Measurements from ENCODE around the gene CD207. TPM values are rescaled to one million over a fixed set of nuclear protein-coding genes. Genes with fewer than 3 reads are reported as not detected.
"Not testable (repeated sequence)": the region's sequence is repeated elsewhere in the genome, so short reads cannot be mapped to it uniquely, and the experiment has no call there.

Gene CD207
- total RNA-seq, 1 donor from 2014 or later = 0.96 TPM

DNA sequence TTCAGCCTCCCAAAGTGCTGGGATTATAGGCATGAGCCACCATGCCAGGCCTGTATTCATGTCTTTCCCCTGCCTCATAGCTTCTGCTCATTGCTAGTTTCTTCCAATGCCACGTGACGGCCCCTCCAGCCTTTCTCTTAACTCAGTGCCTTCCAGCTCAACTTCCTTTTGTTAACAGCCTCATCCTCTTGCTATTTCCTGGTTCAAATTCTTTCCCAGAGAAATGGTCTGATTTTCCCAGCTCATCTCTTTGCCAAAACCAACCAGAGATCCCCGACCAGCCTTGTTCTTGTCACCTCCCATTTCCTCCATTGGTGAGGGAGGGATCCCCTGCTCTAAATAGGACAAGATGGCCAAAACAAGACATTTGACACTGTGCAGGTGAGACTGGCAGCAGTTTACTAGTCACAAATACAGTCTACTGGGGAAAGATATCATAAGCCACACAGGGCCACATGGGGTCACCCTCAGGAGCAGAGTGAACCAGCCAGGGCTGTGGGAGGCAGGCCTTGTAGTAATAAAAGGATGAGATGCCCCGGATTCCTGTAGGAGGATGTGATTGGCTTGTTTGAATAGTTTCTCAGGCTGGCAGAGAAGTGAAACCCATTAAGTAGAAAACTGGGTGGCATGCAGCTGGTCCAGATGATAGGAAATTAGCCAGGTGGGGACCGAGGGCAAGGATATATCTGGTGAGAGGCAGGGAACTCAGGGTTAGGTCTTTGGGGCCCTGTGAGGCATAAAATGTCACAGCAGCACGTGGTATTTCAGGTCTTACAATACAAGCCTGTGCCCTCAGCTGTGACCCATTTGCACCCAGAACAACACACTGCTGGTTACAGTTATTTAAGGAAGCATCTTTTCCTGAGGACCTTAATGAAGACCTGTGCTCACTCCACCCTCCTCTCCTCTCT, 6.4 kb downstream of the CD207 start:
- peak; percentile 7 for DNase-seq (ENCODE audit: low spot score)

DNA sequence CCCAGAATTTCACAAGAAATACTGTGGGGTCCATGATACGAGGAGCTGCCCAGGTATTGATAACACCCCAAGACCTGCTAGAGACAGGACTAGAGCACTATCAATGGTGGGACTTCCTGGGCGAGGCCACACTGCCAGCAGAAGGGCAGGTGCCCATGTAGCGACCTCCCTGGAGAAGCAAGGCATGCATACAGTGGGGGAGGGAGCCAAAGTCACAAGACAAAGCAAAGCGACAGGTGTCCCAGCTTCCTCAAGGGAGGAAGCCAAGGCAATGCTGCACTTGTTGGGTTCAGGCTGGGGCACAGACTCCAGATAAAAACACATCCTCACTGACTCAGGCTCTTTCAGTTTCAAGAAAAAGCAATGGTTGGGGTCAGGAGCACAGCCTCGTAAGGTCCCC, 7.5 kb downstream of the CD207 start:
- no peak for DNase-seq (ENCODE audit: low spot score)

DNA sequence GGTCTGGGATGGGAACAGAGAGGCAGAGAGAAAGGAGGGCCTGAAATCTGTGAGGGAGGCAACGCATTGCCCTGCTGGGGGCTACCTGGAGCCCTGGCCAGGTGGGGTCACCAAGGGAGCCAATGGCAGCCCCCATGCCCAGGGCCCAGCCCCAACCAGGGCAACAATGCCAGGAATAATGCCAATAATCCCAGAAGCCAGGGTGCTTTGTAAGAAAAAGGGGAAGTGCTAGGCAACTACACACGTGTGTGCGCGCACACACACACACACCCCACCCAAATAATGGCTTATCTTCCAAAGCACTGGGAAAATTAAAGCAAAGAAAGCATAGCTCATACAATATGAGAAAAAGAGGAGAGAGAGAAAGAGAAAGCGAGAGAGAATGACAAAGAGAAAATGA, 8.2 kb downstream of the CD207 start:
- DNase-seq (ENCODE audit: low spot score) = no peak

DNA sequence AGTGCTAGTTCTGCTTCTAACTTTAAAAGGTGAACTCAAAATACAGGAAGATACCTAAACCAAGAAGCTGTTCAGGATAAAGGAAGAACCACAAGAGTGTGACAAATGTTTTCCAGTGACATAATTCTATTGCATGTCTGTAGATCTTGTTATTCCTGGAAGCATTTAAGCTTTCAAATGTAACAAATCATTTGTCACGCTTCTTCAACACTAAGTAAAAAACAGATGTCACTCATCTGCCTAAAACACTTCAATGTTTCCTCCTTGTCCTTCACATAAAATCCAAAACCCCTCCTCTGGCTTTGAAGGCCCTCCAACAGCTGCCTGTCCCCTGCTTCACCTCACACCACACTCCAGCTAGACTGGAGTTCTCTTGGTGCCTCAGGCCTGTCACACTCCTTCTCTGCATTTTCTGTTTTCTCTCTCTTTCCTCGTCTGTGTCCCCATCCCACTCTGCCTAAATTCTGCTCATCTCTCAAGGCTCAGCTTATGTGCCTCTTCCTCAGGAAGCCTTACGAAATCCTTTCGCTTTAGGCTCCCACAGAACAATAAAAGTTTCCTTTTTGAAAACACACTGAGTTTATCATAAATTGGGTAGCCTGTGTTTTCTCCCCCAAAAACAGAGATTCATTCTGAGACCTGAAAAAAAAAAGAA, 8.8 kb downstream of the CD207 start:
- no peak for DNase-seq (ENCODE audit: low spot score)

DNA sequence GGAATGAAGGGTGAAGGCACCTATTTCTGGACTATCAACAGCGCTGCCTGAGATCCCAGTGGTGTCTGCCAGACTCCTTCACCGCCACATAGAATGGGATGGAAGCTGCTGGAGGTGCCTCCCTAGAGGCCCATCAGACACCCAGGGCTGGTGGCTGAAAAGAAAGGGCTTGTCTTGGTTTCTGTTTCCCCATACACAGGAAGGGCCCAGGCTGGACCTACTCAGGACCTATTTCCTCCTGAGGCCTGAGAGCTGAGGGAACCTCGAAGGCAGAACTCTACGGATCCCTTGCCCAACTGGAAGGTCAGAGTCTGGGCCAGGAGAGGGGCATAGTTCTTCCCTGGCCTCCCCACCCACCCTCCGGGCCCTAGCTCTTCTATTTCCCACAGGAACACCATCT, 12.4 kb downstream of the CD207 start:
- DNase-seq (ENCODE audit: low spot score) = no peak

DNA sequence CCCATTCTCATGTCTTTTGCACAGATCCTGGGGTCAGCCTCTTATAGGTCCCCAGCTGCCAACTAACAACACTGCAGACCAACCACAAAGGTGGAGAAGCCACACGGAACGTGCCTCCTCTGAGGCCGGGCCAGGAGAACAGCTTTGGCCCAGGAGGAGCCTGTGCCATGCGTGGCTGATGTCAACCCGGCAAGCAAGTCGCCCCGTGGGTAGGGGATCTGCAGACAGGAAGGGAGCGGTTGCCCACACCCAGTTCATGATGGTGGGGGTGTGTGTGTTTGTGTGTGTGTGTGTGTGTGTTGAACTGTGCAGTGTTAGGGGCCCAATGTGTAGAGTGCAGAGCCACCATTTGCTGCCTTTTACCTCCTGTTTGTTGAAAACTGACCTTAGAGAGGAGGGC, 12.8 kb downstream of the CD207 start:
- no peak for DNase-seq (ENCODE audit: low spot score)

DNA sequence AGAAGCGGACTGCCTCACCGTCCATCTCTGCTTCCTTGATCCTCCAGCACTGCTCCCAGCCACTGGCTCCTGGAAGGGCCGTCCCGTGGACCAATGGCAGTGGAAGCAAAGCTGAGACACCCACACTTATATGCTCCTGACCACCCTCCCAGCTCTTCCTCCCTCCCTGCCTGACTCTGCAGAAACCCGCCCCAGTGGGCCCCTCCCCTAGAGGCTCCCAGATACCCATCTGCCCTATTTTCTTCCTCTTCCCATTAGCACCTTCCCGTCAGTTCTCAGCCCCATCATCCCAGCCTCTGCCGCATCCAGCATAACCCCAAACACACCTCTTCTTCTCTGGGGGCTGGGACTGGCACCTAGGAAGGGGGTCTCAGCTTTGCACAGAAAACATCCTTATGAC, 15.1 kb downstream of the CD207 start, which contains the start of gene CLEC4F:
Gene CLEC4F (minus strand): TSS at position 101 of the 400 bp plus-strand sequence. CDS start 76 bp downstream, at position 25.
- DNase-seq (ENCODE audit: low spot score) = no peak

DNA sequence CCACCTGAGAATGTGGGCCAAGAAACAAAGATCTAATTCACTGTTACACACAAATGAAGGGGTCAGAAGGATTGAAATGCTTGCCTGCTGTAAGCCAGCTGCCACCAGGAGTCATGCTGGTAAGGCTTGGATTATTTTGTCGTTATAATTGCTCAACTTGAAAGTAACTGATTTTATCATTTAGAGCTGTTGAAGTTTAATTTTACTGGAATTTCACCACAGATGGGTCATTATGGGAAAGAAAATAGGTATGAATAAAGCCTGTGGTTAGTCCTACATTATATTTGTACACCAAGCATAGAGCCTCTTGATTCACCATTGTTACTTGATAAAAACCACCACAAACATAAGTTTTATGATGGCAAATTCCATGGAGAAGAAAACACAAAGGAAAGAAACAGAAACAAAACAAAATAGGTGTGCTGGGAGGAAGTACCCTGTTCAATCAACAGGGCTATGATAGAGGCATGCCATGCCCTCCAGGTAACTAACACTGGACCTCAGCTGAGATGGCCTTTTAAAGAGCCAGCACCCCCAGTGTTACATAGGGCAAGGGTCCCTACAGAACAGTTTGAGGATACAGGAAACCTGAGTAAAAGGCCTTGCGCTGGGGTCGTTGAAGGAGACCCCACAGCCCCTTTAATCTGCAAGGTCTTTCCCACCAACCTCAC, 18.2 kb downstream of the CD207 start:
- DNase-seq (ENCODE audit: low spot score) = no peak

DNA sequence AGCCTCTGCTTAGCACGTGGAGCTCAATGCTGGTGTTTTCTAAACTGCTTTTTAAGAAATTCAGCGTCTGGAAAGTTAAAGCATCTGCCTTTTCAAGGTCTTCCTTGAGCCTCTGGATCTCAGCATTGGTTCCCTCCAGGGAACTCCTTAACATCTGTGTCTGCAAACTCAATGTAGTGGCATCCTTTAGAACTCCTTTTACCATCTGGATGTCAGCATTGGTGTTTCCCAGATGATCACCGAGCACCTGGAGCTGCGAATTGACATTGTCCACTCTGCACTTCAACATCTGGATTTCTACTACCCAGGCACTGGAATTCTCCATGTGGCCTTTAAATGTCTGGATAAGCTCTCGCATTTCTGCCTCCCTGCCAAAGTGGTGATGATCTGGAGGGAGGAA, 18.9 kb downstream of the CD207 start:
- DNase-seq (ENCODE audit: low spot score) = peak; percentile 23

DNA sequence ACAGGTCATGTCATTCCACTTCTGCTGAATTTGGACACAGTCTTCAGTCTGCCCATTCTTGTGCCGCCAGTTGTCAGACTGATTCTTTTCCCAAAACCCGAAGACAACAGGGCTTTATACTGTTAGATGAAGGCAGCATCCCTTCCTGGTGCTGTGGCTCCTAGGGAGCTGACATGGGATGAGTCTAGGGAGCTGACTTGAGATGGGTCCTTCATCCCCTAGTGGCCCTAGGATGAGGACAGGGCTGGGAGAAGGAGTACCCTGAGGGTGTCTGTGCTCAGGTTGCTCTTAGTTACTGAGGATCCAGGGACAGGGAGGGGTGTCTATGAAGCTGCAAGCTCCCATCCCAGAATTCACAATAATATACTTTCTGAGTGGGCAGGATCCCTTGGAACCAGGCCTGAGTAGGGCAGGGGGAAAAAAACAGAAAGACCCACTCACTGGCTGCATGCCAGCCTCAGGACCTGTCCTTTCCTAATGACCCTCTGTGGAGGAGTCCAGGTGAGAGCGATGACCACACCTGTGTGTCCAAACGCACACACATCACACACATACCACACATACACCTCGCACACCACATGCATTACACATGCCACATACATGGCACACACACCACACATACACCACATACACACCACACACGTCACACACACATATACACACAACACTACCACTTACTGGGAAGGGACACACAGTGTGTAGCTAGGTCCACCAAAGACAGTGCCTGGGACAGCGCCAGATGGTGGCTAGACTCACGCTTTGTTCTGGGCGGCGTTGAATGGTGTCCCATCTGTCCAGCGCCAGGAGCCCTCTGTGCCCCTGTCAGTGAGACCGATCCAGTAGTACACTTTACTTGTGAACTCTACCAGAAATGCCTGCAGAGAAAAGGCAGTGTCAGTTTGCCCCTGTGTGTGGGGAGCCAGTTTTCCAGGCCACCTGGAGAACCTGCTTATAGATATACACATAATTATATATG, 26.3 kb downstream of the CD207 start:
- no peak for DNase-seq (ENCODE audit: low spot score)

DNA sequence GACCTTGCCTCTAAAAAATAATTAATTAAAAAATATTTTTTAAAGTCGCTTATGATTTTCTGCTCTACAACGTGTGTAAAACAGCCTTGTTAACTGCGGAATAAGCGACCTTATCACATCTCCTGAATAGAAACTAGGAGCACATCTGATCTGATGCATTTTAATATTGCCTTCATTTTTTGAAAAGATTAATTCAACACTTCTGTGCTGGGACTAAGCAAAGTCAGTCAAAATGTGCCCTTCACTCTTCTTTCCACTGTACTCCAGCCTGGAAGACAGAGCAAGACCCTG, 27.8 kb downstream of the CD207 start:
- no peak for DNase-seq (ENCODE audit: low spot score)

DNA sequence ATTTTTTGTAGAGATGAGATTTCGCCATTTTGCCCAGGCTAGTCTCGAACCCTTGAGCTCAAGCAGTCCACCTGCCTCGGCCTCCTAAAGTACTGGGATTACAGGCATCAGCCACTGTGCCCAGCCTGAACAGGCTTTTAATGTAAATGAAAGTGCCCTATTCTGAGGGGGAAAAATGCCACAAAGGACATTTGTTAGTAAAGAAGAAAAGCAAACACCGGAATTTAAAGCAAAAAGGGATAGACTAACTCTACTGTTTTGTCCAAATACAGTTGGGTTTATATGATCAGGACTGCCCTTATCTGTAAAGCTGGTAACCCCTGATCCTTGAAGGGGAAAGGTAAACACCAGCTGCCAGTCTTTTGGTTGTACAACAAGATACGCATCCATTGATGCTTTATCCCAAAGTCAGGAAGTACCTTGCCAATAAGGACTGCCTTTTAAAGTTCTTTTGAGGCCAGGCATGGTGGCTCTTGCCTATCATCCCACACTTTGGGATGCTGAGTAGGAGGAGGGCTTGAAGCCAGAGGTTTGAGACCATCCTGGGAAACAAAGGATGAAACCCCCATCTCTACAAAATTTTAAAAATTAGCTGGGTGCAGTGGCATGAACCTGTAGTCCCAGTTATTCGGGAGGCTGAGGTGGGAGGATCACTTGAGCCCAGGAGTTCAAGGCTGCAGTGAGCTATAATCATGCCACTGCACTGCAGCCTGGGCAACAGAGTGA, 28.4 kb downstream of the CD207 start:
- DNase-seq (ENCODE audit: low spot score) = no peak

DNA sequence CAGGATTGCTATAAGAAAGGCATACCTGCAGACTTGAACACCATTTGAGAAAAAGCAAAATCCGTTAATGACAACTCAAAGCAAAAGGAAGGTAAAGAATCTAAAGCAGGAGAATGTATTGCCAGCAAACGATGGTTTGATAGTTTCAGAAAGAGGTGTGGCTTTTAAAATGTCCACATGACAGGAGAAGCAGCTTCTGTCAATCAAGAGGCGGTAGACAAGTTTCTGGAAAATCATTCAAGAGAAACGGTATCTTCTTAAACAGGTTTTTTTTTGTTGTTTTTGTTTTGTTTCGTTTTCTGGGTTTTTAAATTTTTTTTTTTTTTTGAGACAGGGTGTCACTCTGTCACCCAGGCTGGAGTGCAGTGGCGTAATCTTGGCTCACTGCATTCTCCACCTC, 29.0 kb downstream of the CD207 start:
- no peak for DNase-seq (ENCODE audit: low spot score)

DNA sequence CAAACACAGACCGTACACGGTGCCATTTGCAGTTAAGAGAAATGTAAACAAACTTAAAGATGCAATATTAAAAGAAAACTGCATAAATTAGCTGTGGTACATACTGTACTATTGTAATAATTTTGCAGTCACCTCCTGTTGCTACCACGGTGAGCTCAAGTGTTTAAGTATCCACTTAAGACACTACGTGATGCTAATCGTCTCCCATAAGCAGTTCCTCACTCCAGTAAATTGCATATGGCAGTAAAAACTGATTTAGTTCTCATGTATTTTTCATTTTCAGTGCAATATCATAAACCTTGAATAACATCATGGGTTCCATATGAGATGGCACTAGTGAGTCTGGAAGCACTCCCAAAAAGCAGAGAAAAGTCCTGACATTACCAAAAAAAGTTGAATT, 29.6 kb downstream of the CD207 start:
- no peak for DNase-seq (ENCODE audit: low spot score)

DNA sequence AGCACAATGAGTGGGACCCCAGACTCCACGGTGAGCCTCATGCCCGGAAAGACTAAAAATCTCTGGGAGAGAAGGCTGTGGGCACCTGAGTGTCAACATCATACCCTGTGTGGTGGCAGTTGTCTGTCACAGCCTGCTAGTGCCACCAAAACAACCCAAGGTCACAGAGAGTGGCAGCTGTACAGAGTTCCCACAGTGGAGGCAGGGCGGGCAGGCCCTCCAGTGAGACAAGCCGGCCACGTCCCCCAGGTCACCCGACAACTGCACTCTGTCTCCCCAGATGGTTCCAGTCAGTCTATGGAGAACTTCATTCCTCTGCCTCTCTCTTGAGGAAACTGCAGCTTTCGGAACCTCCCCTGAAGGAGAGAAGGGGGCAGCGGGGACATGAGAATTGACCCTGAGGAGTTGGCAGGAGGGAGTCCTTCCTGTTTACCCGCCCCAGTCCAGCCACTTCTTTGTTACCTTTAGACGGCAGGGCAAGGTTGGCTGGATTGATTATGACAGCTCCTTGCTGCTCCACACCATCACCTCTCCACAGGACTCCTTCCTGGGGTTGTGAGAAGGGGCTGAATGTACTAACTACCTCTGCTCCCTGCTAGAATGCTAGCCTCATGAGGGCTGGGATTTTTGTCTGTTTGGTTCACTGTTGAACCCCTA, 33.9 kb downstream of the CD207 start:
- no peak for DNase-seq (ENCODE audit: low spot score)

DNA sequence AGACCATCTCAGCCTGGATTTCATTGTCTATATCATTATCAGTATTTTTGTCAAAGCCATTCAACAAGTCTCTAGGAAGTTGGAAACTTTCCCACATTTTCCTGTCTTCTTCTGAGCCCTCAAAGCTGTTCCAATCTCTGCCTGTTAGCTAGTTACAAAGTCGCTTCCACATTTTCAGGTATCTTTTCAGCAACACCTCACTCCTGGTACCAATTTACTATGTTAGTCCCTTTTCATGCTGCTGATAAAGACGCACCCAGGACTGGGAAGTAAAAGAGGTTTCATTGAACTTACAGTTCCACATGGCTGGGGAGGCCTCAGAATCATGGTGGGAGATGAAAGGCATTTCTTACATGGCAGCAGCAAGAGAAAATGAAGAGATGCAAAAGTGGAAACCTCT, 35.9 kb downstream of the CD207 start:
- no peak for DNase-seq (ENCODE audit: low spot score)

DNA sequence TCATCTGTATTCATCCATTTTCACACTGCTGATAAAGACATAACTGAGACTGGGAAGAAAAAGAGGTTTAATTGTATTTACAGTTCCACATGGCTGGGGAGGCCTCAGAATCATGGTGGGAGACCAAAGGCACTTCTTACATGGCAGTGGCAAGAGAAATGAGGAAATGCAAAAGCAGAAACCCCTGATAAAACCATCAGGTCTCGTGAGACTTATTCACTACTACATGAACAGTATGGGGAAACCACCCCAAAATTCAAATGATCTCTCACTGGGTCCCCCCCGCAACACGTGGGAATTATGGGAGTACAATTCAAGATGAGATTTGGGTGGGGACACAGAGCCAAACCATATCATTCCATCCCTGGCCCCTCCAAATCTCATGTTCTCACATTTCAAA, 37.6 kb downstream of the CD207 start:
- DNase-seq (ENCODE audit: low spot score) = not testable (repeated sequence)

DNA sequence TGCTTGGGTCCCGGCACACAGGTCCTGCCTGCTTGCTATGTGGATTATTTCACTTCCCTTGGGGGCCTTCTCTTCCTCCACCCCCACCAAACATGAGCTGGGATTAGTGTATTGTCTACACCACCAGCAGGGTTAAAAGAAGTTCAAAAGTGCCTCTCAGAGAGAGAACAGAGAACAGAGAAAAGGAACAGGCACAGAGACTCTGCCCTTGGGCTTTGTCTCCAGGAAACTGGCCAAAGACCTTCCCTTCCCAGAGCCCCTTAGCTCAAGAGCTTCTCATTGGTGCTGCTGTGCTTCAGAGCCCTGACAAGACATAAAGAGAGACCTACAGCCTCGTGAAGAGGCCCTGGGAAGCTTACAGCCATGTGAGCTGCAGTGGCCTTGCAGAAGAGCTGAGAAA, 38.1 kb downstream of the CD207 start:
- DNase-seq (ENCODE audit: low spot score) = peak; percentile 83

DNA sequence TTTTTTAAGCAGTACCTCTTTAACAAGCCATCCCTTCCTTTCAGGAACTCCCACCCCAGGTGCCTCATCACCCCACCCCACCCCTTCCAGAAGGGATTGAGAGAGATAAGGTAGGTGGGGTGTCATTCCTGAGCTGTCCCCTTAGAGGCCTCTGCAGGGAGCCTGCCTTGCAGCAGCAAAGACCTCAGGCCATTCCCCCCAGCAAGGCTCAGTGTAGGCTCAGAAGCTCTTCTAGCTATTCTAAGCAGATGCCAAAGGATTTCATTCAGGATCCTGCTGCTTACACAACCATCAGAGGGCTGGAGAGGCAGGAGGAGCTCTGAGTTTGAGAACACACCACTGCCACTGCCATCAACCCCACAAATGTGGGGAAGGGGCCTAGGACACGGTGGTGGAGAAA, 39.4 kb downstream of the CD207 start:
- DNase-seq (ENCODE audit: low spot score) = peak; percentile 86

Measured in umbilical cord (tissue), 2 donors.